Mammary epithelial cell (primary cell): ENCODE data around the gene COL23A1.

Experiments
- CTCF ChIP-seq, 2 donors: IDR thresholded peaks in 1 of 2; conservative IDR thresholded peaks in 1 of 2; 2 replicates each; pipeline ENCODE4 v1.5.1; 2011 to 2012; ENCODE audit warnings: inconsistent platforms in 2 of 2, low read length in 2 of 2, mild to moderate bottlenecking in 2 of 2, control low read depth in 1 of 2, low read depth in 1 of 2; ENCODE audit not compliant: insufficient read depth in 1 of 2; ENCODE audit errors: extremely low read depth in 1 of 2
- EZH2 ChIP-seq: IDR thresholded peaks from 2 replicates; pipeline ENCODE4 v1.6.1; 2012; ENCODE audit warnings: low read length, inconsistent platforms, borderline replicate concordance

- no peak for TF ChIP-seq CTCF (conservative IDR thresholded peaks at IDR 0.05 in 1 of 2, IDR thresholded peaks at IDR 0.05 in 1 of 2; ENCODE audit: extremely low read depth in 1 of 2, insufficient read depth in 1 of 2, low read depth in 1 of 2, low read length in 2 of 2)
- no peak for TF ChIP-seq EZH2
These were observed 99.1 kb downstream of the COL23A1 start for GRCh38 chr5:178490935-178491652.
